Urothelium cell line (cell line): ENCODE measurements around the gene GSTT2.
"Not testable (repeated sequence)": the region's sequence is repeated elsewhere in the genome, so short reads cannot be mapped to it uniquely, and the experiment has no call there.

Experiments used
- DNase-seq: peaks from one replicate; pipeline ENCODE4 v3.0.0; 2011; ENCODE audit warnings: low spot score, mixed read lengths
- FAIRE-seq: peaks from 2 replicates; lab custom pipeline; 2011; peaks lifted over from hg19 to GRCh38; lab: Jason Lieb, UNC

GSTT2 gene

GRCh38 chr22:23979557-23980240, at the start of gene GSTT2:
Gene GSTT2 (plus strand): TSS chr22:23980134.
- FAIRE-seq, result peak; percentile 98
- not testable (repeated sequence) for DNase-seq

GRCh38 chr22:23938328-23939016, 41.5 kb upstream of the GSTT2 start:
- DNase-seq (no peak), FAIRE-seq (peak; percentile 27)

GRCh38 chr22:23939017-23939357, 40.9 kb upstream of the GSTT2 start:
- FAIRE-seq (no peak), DNase-seq (no peak)

GRCh38 chr22:23940166-23940565, 39.8 kb upstream of the GSTT2 start:
- DNase-seq, FAIRE-seq: not testable (repeated sequence)

GRCh38 chr22:23947391-23947790, 32.5 kb upstream of the GSTT2 start:
- not testable (repeated sequence) for FAIRE-seq, DNase-seq

GRCh38 chr22:23949764-23950163, 30.2 kb upstream of the GSTT2 start:
- DNase-seq, FAIRE-seq: not testable (repeated sequence)

- not testable (repeated sequence) for FAIRE-seq, DNase-seq
Observed at GRCh38 chr22:23951383-23951782, 28.6 kb upstream of the GSTT2 start.

GRCh38 chr22:23952794-23953405, 27.0 kb upstream of the GSTT2 start:
- FAIRE-seq, DNase-seq: not testable (repeated sequence)

- not testable (repeated sequence) for FAIRE-seq, DNase-seq
Observed at GRCh38 chr22:23953485-23953884, 26.4 kb upstream of the GSTT2 start.

GRCh38 chr22:23954193-23954990, 25.5 kb upstream of the GSTT2 start:
- not testable (repeated sequence) for DNase-seq
- peak; percentile 93 for FAIRE-seq

GRCh38 chr22:23954991-23955305, 25.0 kb upstream of the GSTT2 start:
- FAIRE-seq, DNase-seq: not testable (repeated sequence)

- FAIRE-seq, DNase-seq: not testable (repeated sequence)
Observed at GRCh38 chr22:23955886-23956285, 24.0 kb upstream of the GSTT2 start.

GRCh38 chr22:23956301-23956900, 23.5 kb upstream of the GSTT2 start:
- DNase-seq, result peak; percentile 67
- peak; percentile 96 for FAIRE-seq

- DNase-seq, result not testable (repeated sequence)
- peak; percentile 100 for FAIRE-seq
Observed at GRCh38 chr22:23961084-23961771, 18.7 kb upstream of the GSTT2 start, which contains the start of gene GSTT2B. Gene GSTT2B (minus strand): TSS chr22:23961195. CDS start chr22:23961131, 64 bp downstream.

- FAIRE-seq, result peak; percentile 78
- not testable (repeated sequence) for DNase-seq
Observed at GRCh38 chr22:23966094-23966493, 13.8 kb upstream of the GSTT2 start.

- peak; percentile 96 for FAIRE-seq
- DNase-seq, result not testable (repeated sequence)
Observed at GRCh38 chr22:23966568-23966967, 13.4 kb upstream of the GSTT2 start, which contains the start of gene DDTL. Gene DDTL (plus strand): TSS chr22:23966888. CDS start chr22:23966915, 27 bp downstream.

- FAIRE-seq (peak; percentile 58), DNase-seq (peak; percentile 1)
Observed at GRCh38 chr22:23969071-23969470, 10.9 kb upstream of the GSTT2 start.

- DNase-seq (peak; percentile 0), FAIRE-seq (peak; percentile 90)
Observed at GRCh38 chr22:23970201-23970641, 9.7 kb upstream of the GSTT2 start.

- DNase-seq (peak; percentile 4), FAIRE-seq (no peak)
Observed at GRCh38 chr22:23970816-23971486, 9.0 kb upstream of the GSTT2 start.
